ENCODE data around the gene TDP1. TPM values are rescaled to one million over a fixed set of nuclear protein-coding genes. Genes with fewer than 3 reads are reported as not detected.

TDP1 gene
- total RNA-seq, 2 donors from 2014 or later = 12.6 to 13.2 TPM

GRCh38 chr14:89927186-89927865 lies 28.4 kb upstream of the TDP1 start:
- no peak for DNase-seq
- ATAC-seq = no peak
- intact Hi-C loops (cut with DNase I, micrococcal nuclease) = no loop called here

DNA sequence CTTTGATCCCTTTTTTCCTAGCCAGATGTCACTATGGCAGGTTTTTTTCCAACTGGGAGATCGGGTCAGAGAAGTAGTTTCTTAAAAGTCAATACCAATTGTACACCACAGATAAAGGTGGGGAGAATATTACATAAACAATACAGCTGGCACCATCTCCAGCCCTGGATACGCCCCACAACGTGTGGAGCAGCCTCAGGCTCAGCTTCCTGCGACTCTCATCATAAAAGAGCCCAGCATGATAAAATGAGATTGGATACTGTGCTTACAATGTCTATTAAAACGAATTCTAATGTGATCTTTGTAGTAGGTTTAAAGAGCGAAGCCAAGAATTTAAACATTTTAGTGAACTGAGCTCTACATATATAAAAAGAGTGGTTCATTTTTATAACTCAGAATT lies 22.7 kb upstream of the TDP1 start:
- intact Hi-C loops (cut with DNase I, micrococcal nuclease) = no loop called here
- DNase-seq = peak in 1 of 2 donors; percentile 16
- peak; percentile 80 for ATAC-seq

DNA sequence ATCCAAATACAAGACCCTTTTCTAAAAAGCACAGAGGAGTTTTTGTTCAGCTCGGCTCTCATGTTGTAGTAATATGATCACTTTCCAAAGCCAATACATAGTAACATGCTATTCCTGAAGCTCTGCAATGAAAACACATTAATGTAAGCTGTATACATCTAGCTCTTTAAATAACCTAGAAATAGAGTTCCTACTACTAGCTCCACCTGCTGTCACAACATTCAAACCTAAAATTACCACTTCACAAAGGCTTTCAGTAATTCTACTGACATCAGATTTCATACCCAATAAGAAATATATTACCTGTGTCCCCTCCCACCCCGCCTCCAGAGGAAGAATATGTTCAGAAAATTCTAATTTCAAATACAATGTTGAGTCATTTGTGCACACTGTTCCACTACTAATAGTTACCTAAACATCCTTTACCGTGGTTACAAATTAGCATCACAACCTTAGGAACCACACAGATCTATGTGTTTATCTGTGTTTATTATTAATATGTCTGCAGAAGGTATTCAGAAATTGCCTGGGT lies 19.0 kb upstream of the TDP1 start:
- no peak for ATAC-seq
- no peak for DNase-seq
- intact Hi-C loops (cut with DNase I, micrococcal nuclease) = no loop called here

DNA sequence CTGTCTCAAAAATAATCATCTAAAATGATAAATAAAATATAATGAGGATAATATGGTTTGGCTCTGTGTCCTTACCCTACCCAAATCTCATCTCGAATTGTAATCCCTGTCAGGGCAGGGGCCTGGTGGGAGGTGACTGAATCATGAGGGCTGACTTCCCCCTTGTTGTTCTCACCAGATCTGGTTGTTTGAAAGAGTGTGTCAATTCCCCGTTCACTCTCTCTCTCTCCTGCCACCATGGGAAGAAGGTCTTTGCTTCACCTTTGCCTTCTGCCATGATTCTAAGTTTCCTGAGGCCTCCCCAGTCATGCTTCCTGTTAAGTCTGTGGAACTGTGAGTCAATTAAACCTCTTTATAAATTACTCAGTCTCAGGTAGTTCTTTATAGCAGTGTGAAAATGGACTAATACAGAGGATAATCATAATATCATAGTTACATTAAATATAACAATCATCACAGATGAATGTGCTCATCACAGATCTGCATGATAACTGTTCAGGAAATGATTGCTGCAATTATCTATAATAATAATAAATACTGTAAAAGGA lies 13.8 kb upstream of the TDP1 start:
- intact Hi-C loops (cut with DNase I, micrococcal nuclease) = no loop called here
- no peak for ATAC-seq

GRCh38 chr14:89947344-89947743 lies 8.4 kb upstream of the TDP1 start:
- no peak for ATAC-seq
- intact Hi-C loops (cut with DNase I, micrococcal nuclease) = no loop called here

More for the DNA sequence above, 13.8 kb upstream of the TDP1 start:
- no peak for DNase-seq

DNA sequence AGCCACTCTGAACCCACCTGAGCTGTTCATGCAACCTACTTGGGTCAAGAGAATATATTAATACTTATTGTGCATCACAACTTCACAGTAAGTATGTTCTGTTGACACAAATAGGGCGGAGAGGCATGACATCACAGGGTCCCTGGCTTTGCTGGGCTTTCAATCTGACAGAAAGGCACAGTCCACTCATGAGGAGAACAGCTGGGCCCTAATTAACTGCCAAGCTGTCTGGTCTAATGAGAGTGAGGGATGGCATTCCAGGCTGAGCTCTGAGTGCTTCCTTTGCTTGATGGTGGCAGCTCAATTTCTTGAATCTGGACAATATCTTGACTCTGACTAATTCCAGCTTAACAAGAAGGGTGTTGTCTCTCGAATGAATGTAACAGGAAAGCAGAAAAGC lies 3.2 kb upstream of the TDP1 start:
- DNase-seq (no peak), ATAC-seq (no peak)
- intact Hi-C loops (cut with DNase I, micrococcal nuclease) = no loop called here

More at GRCh38 chr14:89947344-89947743, 8.4 kb upstream of the TDP1 start:
- DNase-seq = no peak

DNA sequence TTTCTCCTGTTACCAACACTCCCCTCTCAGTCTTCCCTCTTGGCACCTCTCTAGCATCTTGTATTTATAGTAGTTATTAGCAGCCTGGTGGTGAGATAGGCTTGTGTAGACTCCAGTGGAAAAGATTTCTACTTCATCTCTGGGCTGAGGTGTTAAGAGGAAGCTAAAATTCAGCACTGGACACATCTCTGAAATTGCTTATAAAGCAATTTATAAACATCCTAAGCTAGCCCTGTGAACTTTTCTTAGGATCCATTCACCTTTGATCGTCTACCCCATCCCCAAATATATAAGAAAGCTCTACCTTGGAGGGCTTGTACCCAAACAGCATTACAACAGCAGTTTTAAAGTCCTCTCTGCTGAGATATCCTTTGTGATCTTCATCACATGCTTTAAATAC lies 2.1 kb upstream of the TDP1 start:
- ATAC-seq (no peak), DNase-seq (no peak)
- intact Hi-C loops (cut with DNase I, micrococcal nuclease) = no loop called here

- ATAC-seq = peak; percentile 84
Observed at GRCh38 chr14:89954070-89955021, 1.4 kb upstream of the TDP1 start, which contains the start of gene EFCAB11. Gene EFCAB11 (minus strand): TSS chr14:89954730. CDS start chr14:89954660, 70 bp downstream.

GRCh38 chr14:89955022-89955744 lies 544 bp upstream of the TDP1 start:
- peak; percentile 44 for ATAC-seq
- intact Hi-C loops (cut with DNase I, micrococcal nuclease) = no loop called here
- no peak for DNase-seq

More at GRCh38 chr14:89954070-89955021, 1.4 kb upstream of the TDP1 start, which contains the start of gene EFCAB11:
- DNase-seq = peak; percentile 95 to 97
- intact Hi-C loops (cut with DNase I, micrococcal nuclease) = no loop called here

DNA sequence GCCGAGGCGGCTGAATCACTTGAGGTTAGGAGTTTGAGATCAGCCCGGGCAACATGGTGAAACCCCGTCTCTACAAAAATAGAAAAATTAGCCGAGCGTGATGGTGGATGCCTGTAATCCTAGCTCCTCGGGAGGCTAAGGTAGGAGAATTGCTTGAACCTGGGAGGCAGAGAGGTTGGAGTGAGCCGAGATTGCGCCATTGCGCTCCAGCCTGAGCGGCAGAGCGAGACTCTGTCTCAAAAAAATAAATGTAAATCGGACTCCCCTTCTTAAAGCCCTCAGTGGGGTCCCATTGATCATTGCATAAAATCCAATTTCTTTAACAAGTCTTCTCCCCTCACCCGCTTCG lies 908 bp downstream of the TDP1 start:
- intact Hi-C loops (cut with DNase I, micrococcal nuclease) = no loop called here
- ATAC-seq = no peak
- DNase-seq = peak in 1 of 2 donors; percentile 18

GRCh38 chr14:89957376-89957775 lies 1.6 kb downstream of the TDP1 start:
- intact Hi-C loops (cut with DNase I, micrococcal nuclease) = no loop called here
- DNase-seq = no peak
- no peak for ATAC-seq

- ATAC-seq (no peak), DNase-seq (no peak)
- intact Hi-C loops (cut with DNase I, micrococcal nuclease) = no loop called here
Observed at GRCh38 chr14:89957791-89958190, 2.1 kb downstream of the TDP1 start.

- no peak for ATAC-seq
- intact Hi-C loops (cut with DNase I, micrococcal nuclease) = no loop called here
- no peak for DNase-seq
Observed at GRCh38 chr14:89958966-89959365, 3.2 kb downstream of the TDP1 start.

- DNase-seq = no peak
- intact Hi-C loops (cut with DNase I, micrococcal nuclease) = no loop called here
- no peak for ATAC-seq
Observed at GRCh38 chr14:89959853-89960445, 4.2 kb downstream of the TDP1 start.

DNA sequence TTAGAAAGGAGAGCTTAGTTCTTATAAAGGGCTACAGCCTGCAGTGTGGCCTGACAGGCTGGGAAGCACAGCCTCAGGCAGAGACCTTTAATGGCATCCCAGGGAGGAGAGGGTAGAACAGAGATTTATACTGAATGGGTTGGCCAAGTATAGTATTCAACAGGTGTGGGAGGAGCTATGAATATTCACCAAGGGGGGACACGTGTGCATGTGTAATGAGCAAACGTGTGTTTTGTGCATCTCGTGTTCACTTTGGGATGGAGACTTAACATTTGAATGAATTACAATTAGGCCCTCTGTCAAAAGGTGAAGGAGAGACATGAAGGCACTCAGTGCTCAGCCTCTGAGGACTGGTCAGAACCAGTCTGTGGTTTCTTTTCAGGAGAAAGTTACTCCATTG lies 5.2 kb downstream of the TDP1 start:
- ATAC-seq (no peak), DNase-seq (no peak)
- intact Hi-C loops (cut with DNase I, micrococcal nuclease) = no loop called here

DNA sequence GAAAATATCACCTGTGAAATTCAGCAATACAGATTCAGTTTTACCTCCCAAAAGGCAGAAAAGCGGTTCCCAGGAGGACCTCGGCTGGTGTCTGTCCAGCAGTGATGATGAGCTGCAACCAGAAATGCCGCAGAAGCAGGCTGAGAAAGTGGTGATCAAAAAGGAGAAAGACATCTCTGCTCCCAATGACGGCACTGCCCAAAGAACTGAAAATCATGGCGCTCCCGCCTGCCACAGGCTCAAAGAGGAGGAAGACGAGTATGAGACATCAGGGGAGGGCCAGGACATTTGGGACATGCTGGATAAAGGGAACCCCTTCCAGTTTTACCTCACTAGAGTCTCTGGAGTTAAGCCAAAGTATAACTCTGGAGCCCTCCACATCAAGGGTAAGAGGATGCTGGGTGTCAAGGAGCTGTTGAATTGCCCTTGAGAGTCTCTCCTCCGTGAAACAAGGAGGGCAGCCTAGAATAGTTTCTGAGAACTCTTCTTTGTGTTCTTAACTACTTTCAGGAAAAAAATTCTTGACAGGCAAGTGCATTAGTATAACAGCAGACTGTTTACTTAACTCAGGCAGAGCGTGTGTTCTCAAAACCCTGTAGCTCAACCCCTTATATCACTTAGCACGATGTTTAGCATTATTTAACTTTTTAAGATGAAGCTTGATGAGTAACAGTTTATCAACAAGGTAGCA lies 7.7 kb downstream of the TDP1 start:
- DNase-seq (no peak), ATAC-seq (no peak)
- intact Hi-C loops (cut with DNase I, micrococcal nuclease) = no loop called here

DNA sequence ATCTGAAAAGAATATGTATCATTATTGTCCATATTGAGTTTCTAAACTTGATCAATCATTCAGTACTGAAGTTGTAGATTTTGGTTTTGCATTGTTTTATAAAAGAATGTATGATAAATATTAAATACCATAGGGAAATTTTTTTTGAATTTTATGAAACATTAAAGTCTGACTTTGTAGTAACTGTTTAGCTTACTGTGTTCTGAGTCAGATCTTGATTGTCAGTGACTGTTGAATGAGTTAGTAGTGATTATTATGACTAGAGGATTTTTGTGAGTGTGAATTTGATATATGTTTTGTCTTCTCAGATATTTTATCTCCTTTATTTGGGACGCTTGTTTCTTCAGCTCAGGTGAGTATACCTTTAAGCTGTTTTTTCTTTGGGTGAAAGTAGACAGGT lies 10.1 kb downstream of the TDP1 start:
- intact Hi-C loops (cut with DNase I, micrococcal nuclease) = no loop called here
- ATAC-seq = no peak

More for the DNA sequence above, 10.1 kb downstream of the TDP1 start:
- DNase-seq = no peak

Measured in left colon (tissue), 2 donors.